Neural cell (in vitro differentiated cells): Measurements from ENCODE around the gene FXYD4. TPM values are rescaled to one million over a fixed set of nuclear protein-coding genes. Genes with fewer than 3 reads are reported as not detected.

Experiments used
- H2AFZ ChIP-seq: fragments of 200-600, 300-800 bp; sonication (generic), shearing (Covaris generic); 2 replicates; pipeline ENCODE4 v1.6.0; 2014; ENCODE audit warnings: low read depth, mild to moderate bottlenecking, antibody characterized with exemption, low read length, moderate library complexity
- H3F3A ChIP-seq: fragments of 200-600 bp; shearing (Covaris generic); 2 replicates; pipeline ENCODE4 v1.6.1; 2016; ENCODE audit warnings: mild to moderate bottlenecking, moderate library complexity, mixed read lengths, antibody characterized with exemption, low read length; ENCODE audit not compliant: insufficient read depth, poor library complexity, severe bottlenecking
- H3K27ac ChIP-seq: fragments of 200-600, 300-800 bp; sonication (generic), shearing (Covaris generic); 2 replicates; pipeline ENCODE4 v1.5.1; 2014; ENCODE audit warnings: mild to moderate bottlenecking, low read length, moderate library complexity
- H3K27me3 ChIP-seq: fragments of 300-800, 200-600 bp; sonication (generic), shearing (Covaris generic); 2 replicates; pipeline ENCODE4 v1.6.0; 2014; ENCODE audit warnings: mild to moderate bottlenecking, low read depth, low read length, moderate library complexity; ENCODE audit not compliant: insufficient read depth
- H3K36me3 ChIP-seq: fragments of 300-800, 200-600 bp; sonication (generic), shearing (Covaris generic); 2 replicates; pipeline ENCODE4 v1.5.1; 2014; ENCODE audit warnings: mild to moderate bottlenecking, antibody characterized with exemption, low read length, moderate library complexity; ENCODE audit not compliant: insufficient read depth
- H3K4me2 ChIP-seq: fragments of 300-800, 200-600 bp; sonication (generic), shearing (Covaris generic); 2 replicates; pipeline ENCODE4 v1.6.0; 2014; ENCODE audit warnings: mild to moderate bottlenecking, low read length
- H3K4me3 ChIP-seq: fragments of 300-800, 200-600 bp; sonication (generic), shearing (Covaris generic); 2 replicates; pipeline ENCODE4 v1.5.1; 2014; ENCODE audit warnings: mild to moderate bottlenecking, low read length, moderate library complexity
- H3K79me2 ChIP-seq: fragments of 200-600 bp; shearing (Covaris generic); replicated peaks from 2 replicates; pipeline ENCODE4 v1.6.0; 2014; ENCODE audit warnings: mild to moderate bottlenecking, low read length, moderate library complexity; ENCODE audit not compliant: insufficient read depth
- H3K9ac ChIP-seq: fragments of 300-800, 200-600 bp; sonication (generic), shearing (Covaris generic); 2 replicates; pipeline ENCODE4 v1.6.1; 2016; ENCODE audit warnings: mild to moderate bottlenecking, low read length, mixed read lengths
- H3K9me2 ChIP-seq: fragments of 200-600 bp; shearing (Covaris generic); 2 replicates; pipeline ENCODE4 v1.6.1; 2016; ENCODE audit warnings: mild to moderate bottlenecking, low read length, mixed read lengths; ENCODE audit not compliant: insufficient read depth
- H3K9me3 ChIP-seq: fragments of 200-600, 300-800 bp; sonication (generic), shearing (Covaris generic); 2 replicates; pipeline ENCODE4 v1.6.1; 2016; ENCODE audit warnings: mild to moderate bottlenecking, mixed run types, low read length, moderate library complexity, mixed read lengths
- H4K20me1 ChIP-seq: fragments of 200-600 bp; shearing (Covaris generic); 2 replicates; pipeline ENCODE4 v1.6.1; 2016; ENCODE audit warnings: mild to moderate bottlenecking, mixed run types; ENCODE audit not compliant: insufficient read depth
- CTCF ChIP-seq: fragments of 450-650 bp; IDR thresholded peaks from 2 replicates; pipeline ENCODE4 v1.5.1; 2014; ENCODE audit warnings: antibody characterized with exemption, mild to moderate bottlenecking, moderate library complexity; ENCODE audit not compliant: poor library complexity, severe bottlenecking
- EP300 ChIP-seq: fragments of 450-650 bp; conservative IDR thresholded peaks from 2 replicates; pipeline ENCODE4 v1.6.1; 2014; ENCODE audit warnings: antibody characterized with exemption, mild to moderate bottlenecking, moderate library complexity; ENCODE audit not compliant: poor library complexity, severe bottlenecking
- EZH2 ChIP-seq: fragments of 200-600, 300-800 bp; shearing (Covaris generic), sonication (generic); IDR thresholded peaks from 2 replicates; pipeline ENCODE4 v1.6.1; 2014; ENCODE audit warnings: antibody characterized with exemption, low read length, borderline replicate concordance, mild to moderate bottlenecking; ENCODE audit not compliant: insufficient read depth, poor library complexity, severe bottlenecking
- MXI1 ChIP-seq: fragments of 450-650 bp; conservative IDR thresholded peaks from 2 replicates; pipeline ENCODE4 v1.6.1; 2014; ENCODE audit warnings: antibody characterized with exemption, mild to moderate bottlenecking; ENCODE audit not compliant: poor library complexity, severe bottlenecking
- POLR2AphosphoS5 ChIP-seq: IDR thresholded peaks from 2 replicates; pipeline ENCODE4 v1.6.1; 2012
- RAD21 ChIP-seq: fragments of 450-650 bp; conservative IDR thresholded peaks from 2 replicates; pipeline ENCODE4 v1.6.1; 2014; ENCODE audit warnings: antibody characterized with exemption, mild to moderate bottlenecking, moderate library complexity
- REST ChIP-seq: IDR thresholded peaks from 2 replicates; pipeline ENCODE4 v1.6.1; 2012; ENCODE audit warnings: borderline replicate concordance
- SMC3 ChIP-seq: fragments of 450-650 bp; conservative IDR thresholded peaks from 2 replicates; pipeline ENCODE4 v1.6.1; 2014; ENCODE audit warnings: antibody characterized with exemption, mild to moderate bottlenecking, moderate library complexity; ENCODE audit not compliant: poor library complexity
- TAF1 ChIP-seq: IDR thresholded peaks from 2 replicates; pipeline ENCODE4 v1.6.1; 2012; ENCODE audit warnings: low read depth
- polyA plus RNA-seq: library from polyadenylated mRNA; depleted of rRNA; stranded (reverse); fragments of >200 nt; gene quantifications from 2 replicates; pipeline ENCODE4 v1.2.3, GENCODE V29; 2014

Gene FXYD4
- polyA plus RNA-seq, 1 donor from 2014 or later: not detected

- no peaks in the 10 kb centered on the region for H3K9me2 ChIP-seq
- H2AFZ ChIP-seq: no peak overlapping the region
- no peak overlapping the region for H3K27ac ChIP-seq
- no peak overlapping the region for H3K9ac ChIP-seq
- H3K79me2 ChIP-seq: no peaks in the 10 kb centered on the region
- H4K20me1 ChIP-seq: no peaks in the 10 kb centered on the region
- no peaks in the 10 kb centered on the region for H3K36me3 ChIP-seq
- no peaks in the 10 kb centered on the region for H3K9me3 ChIP-seq
- H3K4me2 ChIP-seq: no peak overlapping the region
- H3K4me3 ChIP-seq: no peak overlapping the region
- no peaks in the 10 kb centered on the region for H3K27me3 ChIP-seq
- H3F3A ChIP-seq: no peaks in the 10 kb centered on the region
- no peak for TF ChIP-seq SMC3
- TF ChIP-seq RAD21: no peak
- TF ChIP-seq CTCF: no peak
- TF ChIP-seq TAF1: no peak
- TF ChIP-seq EP300: no peak
- TF ChIP-seq POLR2AphosphoS5: no peak
- no peak for TF ChIP-seq EZH2
- TF ChIP-seq REST: no peak
- TF ChIP-seq MXI1: no peak
These were observed 27.4 kb upstream of the FXYD4 start for GRCh38 chr10:43344051-43344450.

GRCh38 chr10:43347997-43348396 is 23.4 kb upstream of the FXYD4 start:
- TF ChIP-seq RAD21 (no peak), TAF1 (no peak), SMC3 (no peak), EP300 (no peak), MXI1 (no peak), POLR2AphosphoS5 (no peak), REST (no peak), CTCF (no peak), EZH2 (no peak)
- Histone ChIP-seq H3K9me2 (no peaks in the 10 kb centered on the region), H3K4me3 (no peak overlapping the region), H3K9me3 (no peaks in the 10 kb centered on the region), H2AFZ (no peak overlapping the region), H3K27me3 (no peaks in the 10 kb centered on the region), H3K9ac (no peak overlapping the region), H3K79me2 (no peaks in the 10 kb centered on the region), H3K27ac (no peak overlapping the region), H3K4me2 (no peak overlapping the region), H4K20me1 (no peaks in the 10 kb centered on the region), H3K36me3 (no peaks in the 10 kb centered on the region), H3F3A (no peaks in the 10 kb centered on the region)
